ENCODE measurements around the gene EDA.

The EDA gene

GRCh38 chrX:69906447-69906846 lies 290.5 kb downstream of the EDA start:
- in situ Hi-C loops (cut with HindIII; ENCODE audit: low pct_unique_long_range_greater_than_20kb, low sequenced_read_pairs), result no loop called here
- TF ChIP-seq JUND (IDR thresholded peaks at IDR 0.05; ENCODE audit: low read depth), result no peak
- DNase-seq (ENCODE audit: low read depth in 1 of 2, low spot score in 1 of 2), result no peak

- in situ Hi-C loops (cut with HindIII; ENCODE audit: low pct_unique_long_range_greater_than_20kb, low sequenced_read_pairs), result no loop called here
- TF ChIP-seq JUND (IDR thresholded peaks at IDR 0.05; ENCODE audit: low read depth), result no peak
- no peak for DNase-seq (ENCODE audit: low read depth in 1 of 2, low spot score in 1 of 2)
These were observed 298.9 kb downstream of the EDA start for GRCh38 chrX:69914781-69915180.

- no peak for DNase-seq (ENCODE audit: low read depth in 1 of 2, low spot score in 1 of 2)
- no peak for TF ChIP-seq JUND (IDR thresholded peaks at IDR 0.05; ENCODE audit: low read depth)
- in situ Hi-C loops (cut with HindIII; ENCODE audit: low pct_unique_long_range_greater_than_20kb, low sequenced_read_pairs), result no loop called here
These were observed 303.8 kb downstream of the EDA start for GRCh38 chrX:69919749-69920148.

- in situ Hi-C loops (cut with HindIII; ENCODE audit: low pct_unique_long_range_greater_than_20kb, low sequenced_read_pairs), result no loop called here
- no peak for TF ChIP-seq JUND (IDR thresholded peaks at IDR 0.05; ENCODE audit: low read depth)
- DNase-seq (ENCODE audit: low read depth in 1 of 2, low spot score in 1 of 2), result no peak
These were observed 316.4 kb downstream of the EDA start for GRCh38 chrX:69932323-69932722.

- no peak for DNase-seq (ENCODE audit: low read depth in 1 of 2, low spot score in 1 of 2)
- in situ Hi-C loops (cut with HindIII; ENCODE audit: low pct_unique_long_range_greater_than_20kb, low sequenced_read_pairs), result no loop called here
- no peak for TF ChIP-seq JUND (IDR thresholded peaks at IDR 0.05; ENCODE audit: low read depth)
These were observed 332.4 kb downstream of the EDA start for GRCh38 chrX:69948276-69948797.

GRCh38 chrX:69951753-69952152 lies 335.8 kb downstream of the EDA start:
- in situ Hi-C loops (cut with HindIII; ENCODE audit: low pct_unique_long_range_greater_than_20kb, low sequenced_read_pairs), result no loop called here

GRCh38 chrX:69959712-69960111 lies 343.8 kb downstream of the EDA start:
- TF ChIP-seq JUND (IDR thresholded peaks at IDR 0.05; ENCODE audit: low read depth), result no peak
- no peak for DNase-seq (ENCODE audit: low read depth in 1 of 2, low spot score in 1 of 2)

More at GRCh38 chrX:69951753-69952152, 335.8 kb downstream of the EDA start:
- no peak for DNase-seq (ENCODE audit: low read depth in 1 of 2, low spot score in 1 of 2)
- no peak for TF ChIP-seq JUND (IDR thresholded peaks at IDR 0.05; ENCODE audit: low read depth)

GRCh38 chrX:69961365-69962072 lies 345.6 kb downstream of the EDA start:
- DNase-seq (ENCODE audit: low read depth in 1 of 2, low spot score in 1 of 2), result no peak
- TF ChIP-seq JUND (IDR thresholded peaks at IDR 0.05; ENCODE audit: low read depth), result no peak
- in situ Hi-C loops (cut with HindIII; ENCODE audit: low pct_unique_long_range_greater_than_20kb, low sequenced_read_pairs), result no loop called here

More at GRCh38 chrX:69959712-69960111, 343.8 kb downstream of the EDA start:
- in situ Hi-C loops (cut with HindIII; ENCODE audit: low pct_unique_long_range_greater_than_20kb, low sequenced_read_pairs), result no loop called here

- in situ Hi-C loops (cut with HindIII; ENCODE audit: low pct_unique_long_range_greater_than_20kb, low sequenced_read_pairs), result no loop called here
- no peak for DNase-seq (ENCODE audit: low read depth in 1 of 2, low spot score in 1 of 2)
- TF ChIP-seq JUND (IDR thresholded peaks at IDR 0.05; ENCODE audit: low read depth), result no peak
These were observed 353.0 kb downstream of the EDA start for GRCh38 chrX:69968950-69969349.

GRCh38 chrX:69969460-69969859 lies 353.5 kb downstream of the EDA start:
- in situ Hi-C loops (cut with HindIII; ENCODE audit: low pct_unique_long_range_greater_than_20kb, low sequenced_read_pairs), result no loop called here
- TF ChIP-seq JUND (IDR thresholded peaks at IDR 0.05; ENCODE audit: low read depth), result no peak

GRCh38 chrX:69987691-69988090 lies 371.8 kb downstream of the EDA start:
- TF ChIP-seq JUND (IDR thresholded peaks at IDR 0.05; ENCODE audit: low read depth), result no peak
- in situ Hi-C loops (cut with HindIII; ENCODE audit: low pct_unique_long_range_greater_than_20kb, low sequenced_read_pairs), result no loop called here
- no peak for DNase-seq (ENCODE audit: low read depth in 1 of 2, low spot score in 1 of 2)

More at GRCh38 chrX:69969460-69969859, 353.5 kb downstream of the EDA start:
- DNase-seq (ENCODE audit: low read depth in 1 of 2, low spot score in 1 of 2), result no peak

- DNase-seq (ENCODE audit: low read depth in 1 of 2, low spot score in 1 of 2), result no peak
- no peak for TF ChIP-seq JUND (IDR thresholded peaks at IDR 0.05; ENCODE audit: low read depth)
- in situ Hi-C loops (cut with HindIII; ENCODE audit: low pct_unique_long_range_greater_than_20kb, low sequenced_read_pairs), result no loop called here
These were observed 373.1 kb downstream of the EDA start for GRCh38 chrX:69988955-69989394.

GRCh38 chrX:69991685-69992084 lies 375.8 kb downstream of the EDA start:
- TF ChIP-seq JUND (IDR thresholded peaks at IDR 0.05; ENCODE audit: low read depth), result no peak
- in situ Hi-C loops (cut with HindIII; ENCODE audit: low pct_unique_long_range_greater_than_20kb, low sequenced_read_pairs), result no loop called here
- no peak for DNase-seq (ENCODE audit: low read depth in 1 of 2, low spot score in 1 of 2)

Measured in T47D (cell line).